Measurements from ENCODE around the gene NEUROG1. TPM values are rescaled to one million over a fixed set of nuclear protein-coding genes. Genes with fewer than 3 reads are reported as not detected.

NEUROG1 gene
- total RNA-seq, 1 donor from 2014 or later, result 0.04 TPM

DNA sequence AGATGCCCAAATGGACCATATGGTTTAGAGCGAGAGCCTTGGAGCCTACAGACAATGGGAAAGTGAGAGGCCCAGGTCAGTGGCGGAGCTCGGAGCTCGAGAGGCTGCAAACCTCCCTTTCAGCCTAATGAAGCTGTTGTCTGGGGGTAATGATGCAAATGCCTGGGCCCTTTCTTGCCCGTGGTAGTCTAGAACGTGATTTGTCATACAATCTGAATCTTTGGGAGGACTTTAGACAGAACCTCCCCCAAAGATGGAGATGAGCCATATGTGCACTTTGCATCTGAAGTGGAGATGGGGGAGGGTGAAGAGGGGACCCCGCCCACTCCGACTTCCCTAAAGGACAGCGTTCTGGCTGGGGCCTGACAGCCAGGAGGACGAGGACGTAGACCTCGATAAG is 10.3 kb upstream of the NEUROG1 start:
- Histone ChIP-seq H3K27me3 (ENCODE audit: control insufficient read depth, insufficient read depth, low read length) (peaks cover 91% of the 10 kb centered on the region), H3K36me3 (ENCODE audit: control insufficient read depth, insufficient read depth, low read length) (no peaks in the 10 kb centered on the region), H3K4me3 (ENCODE audit: low read depth, low read length) (no peak overlapping the region)
- DNase-seq (ENCODE audit: low read depth), result no peak
- TF ChIP-seq, protein P1, sequence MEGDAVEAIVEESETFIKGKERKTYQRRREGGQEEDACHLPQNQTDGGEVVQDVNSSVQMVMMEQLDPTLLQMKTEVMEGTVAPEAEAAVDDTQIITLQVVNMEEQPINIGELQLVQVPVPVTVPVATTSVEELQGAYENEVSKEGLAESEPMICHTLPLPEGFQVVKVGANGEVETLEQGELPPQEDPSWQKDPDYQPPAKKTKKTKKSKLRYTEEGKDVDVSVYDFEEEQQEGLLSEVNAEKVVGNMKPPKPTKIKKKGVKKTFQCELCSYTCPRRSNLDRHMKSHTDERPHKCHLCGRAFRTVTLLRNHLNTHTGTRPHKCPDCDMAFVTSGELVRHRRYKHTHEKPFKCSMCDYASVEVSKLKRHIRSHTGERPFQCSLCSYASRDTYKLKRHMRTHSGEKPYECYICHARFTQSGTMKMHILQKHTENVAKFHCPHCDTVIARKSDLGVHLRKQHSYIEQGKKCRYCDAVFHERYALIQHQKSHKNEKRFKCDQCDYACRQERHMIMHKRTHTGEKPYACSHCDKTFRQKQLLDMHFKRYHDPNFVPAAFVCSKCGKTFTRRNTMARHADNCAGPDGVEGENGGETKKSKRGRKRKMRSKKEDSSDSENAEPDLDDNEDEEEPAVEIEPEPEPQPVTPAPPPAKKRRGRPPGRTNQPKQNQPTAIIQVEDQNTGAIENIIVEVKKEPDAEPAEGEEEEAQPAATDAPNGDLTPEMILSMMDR (IDR thresholded peaks at IDR 0.05; ENCODE audit: insufficient read depth, low read length, poor library complexity, severe bottlenecking), result no peak

DNA sequence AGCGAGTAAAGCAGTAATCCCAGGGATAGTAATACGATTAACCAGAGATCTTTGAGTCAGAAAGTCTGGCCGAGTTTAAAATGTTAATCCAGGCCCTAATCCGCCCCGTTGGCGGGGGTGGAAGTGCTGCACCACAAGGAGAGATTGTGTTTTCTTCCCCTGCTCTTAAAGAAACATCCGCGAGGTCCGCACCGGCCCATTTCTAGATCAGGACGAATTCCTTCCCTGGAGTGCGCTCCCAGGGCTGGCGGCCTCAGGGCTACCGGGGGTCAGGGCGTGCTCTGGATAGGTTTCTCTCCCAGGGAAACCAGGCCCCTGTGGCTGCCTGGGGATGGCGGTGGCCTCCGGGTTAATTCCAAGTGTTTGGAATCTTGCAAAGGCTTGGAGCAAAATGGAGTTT is 9.3 kb upstream of the NEUROG1 start:
- Histone ChIP-seq H3K36me3 (ENCODE audit: control insufficient read depth, insufficient read depth, low read length) (no peaks in the 10 kb centered on the region), H3K27me3 (ENCODE audit: control insufficient read depth, insufficient read depth, low read length) (peaks cover 88% of the 10 kb centered on the region), H3K4me3 (ENCODE audit: low read depth, low read length) (no peak overlapping the region)
- DNase-seq (ENCODE audit: low read depth), result no peak
- TF ChIP-seq, protein P1 (IDR thresholded peaks at IDR 0.05; ENCODE audit: insufficient read depth, low read length, poor library complexity, severe bottlenecking), result no peak

DNA sequence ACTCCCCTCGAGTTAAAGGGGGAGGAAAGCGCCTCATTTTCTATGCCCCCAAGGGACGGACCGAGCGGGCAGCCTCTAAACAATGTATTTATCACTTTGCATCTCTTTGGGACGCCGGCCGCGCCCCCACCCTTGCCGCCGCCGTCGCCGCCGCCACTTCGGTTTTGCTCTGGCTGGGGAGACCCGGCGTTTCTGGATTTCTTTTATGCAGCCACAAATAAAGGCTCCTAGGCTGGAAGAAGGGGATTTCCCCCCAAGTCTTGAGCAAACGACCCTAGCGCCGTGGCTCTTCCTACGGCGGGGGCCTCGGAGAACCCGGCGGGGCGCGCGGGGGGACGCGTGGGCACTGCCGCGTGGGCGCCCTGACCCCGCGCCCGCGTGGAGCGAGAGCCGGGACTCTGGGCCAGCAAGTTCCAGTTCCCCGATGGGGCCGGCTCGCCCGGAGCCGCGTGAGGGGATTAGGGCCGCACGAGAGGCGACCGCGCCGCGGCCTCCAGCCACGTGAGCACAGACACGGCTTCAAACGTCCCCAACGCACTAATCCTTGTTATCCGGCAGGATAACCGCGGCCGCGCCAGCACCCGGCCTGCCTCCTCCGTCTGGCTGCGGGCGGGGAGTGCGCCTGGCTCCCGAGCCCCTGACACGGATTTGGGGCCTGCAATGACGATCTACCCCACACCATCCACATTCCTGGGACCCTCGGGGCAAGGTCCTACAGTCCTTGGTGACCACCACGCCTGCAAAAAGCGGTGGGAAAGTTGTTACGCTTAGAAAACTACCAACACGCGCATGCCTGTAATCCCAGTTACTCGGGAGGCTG is 7.9 kb upstream of the NEUROG1 start:
- DNase-seq (ENCODE audit: low read depth), result no peak

DNA sequence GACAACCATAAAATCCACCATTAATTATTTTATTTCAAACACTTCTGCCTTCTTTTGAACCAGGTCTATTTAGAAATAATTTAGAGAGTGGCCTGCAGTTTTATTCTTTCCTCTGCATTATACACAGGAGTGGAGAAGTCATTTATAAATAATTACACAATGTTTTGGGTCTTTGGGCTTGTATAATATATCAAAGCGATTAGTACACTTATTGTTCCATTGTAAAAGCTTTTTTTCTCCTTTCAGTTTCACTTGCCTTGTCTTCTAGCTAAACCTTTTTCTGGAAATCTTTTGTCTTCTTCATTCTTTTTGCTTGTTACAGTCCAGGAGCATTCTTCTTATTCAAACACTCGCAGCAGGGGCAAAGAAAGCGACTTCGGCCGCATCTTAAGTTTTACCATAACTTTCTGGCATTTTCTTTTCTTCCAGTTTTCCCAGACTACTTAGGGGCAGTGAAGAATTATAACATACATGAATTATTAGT is 7.3 kb upstream of the NEUROG1 start:
- DNase-seq (ENCODE audit: low read depth), result no peak
- peaks cover 84% of the 10 kb centered on the region for H3K27me3 ChIP-seq (ENCODE audit: control insufficient read depth, insufficient read depth, low read length)
- no peaks in the 10 kb centered on the region for H3K36me3 ChIP-seq (ENCODE audit: control insufficient read depth, insufficient read depth, low read length)
- no peak overlapping the region for H3K4me3 ChIP-seq (ENCODE audit: low read depth, low read length)
- TF ChIP-seq, protein P1 (IDR thresholded peaks at IDR 0.05; ENCODE audit: insufficient read depth, low read length, poor library complexity, severe bottlenecking), result no peak

More for the DNA sequence above, 7.9 kb upstream of the NEUROG1 start:
- Histone ChIP-seq H3K4me3 (ENCODE audit: low read depth, low read length) (no peak overlapping the region), H3K27me3 (ENCODE audit: control insufficient read depth, insufficient read depth, low read length) (peaks cover 86% of the 10 kb centered on the region), H3K36me3 (ENCODE audit: control insufficient read depth, insufficient read depth, low read length) (no peaks in the 10 kb centered on the region)
- TF ChIP-seq, protein P1 (IDR thresholded peaks at IDR 0.05; ENCODE audit: insufficient read depth, low read length, poor library complexity, severe bottlenecking), result no peak

DNA sequence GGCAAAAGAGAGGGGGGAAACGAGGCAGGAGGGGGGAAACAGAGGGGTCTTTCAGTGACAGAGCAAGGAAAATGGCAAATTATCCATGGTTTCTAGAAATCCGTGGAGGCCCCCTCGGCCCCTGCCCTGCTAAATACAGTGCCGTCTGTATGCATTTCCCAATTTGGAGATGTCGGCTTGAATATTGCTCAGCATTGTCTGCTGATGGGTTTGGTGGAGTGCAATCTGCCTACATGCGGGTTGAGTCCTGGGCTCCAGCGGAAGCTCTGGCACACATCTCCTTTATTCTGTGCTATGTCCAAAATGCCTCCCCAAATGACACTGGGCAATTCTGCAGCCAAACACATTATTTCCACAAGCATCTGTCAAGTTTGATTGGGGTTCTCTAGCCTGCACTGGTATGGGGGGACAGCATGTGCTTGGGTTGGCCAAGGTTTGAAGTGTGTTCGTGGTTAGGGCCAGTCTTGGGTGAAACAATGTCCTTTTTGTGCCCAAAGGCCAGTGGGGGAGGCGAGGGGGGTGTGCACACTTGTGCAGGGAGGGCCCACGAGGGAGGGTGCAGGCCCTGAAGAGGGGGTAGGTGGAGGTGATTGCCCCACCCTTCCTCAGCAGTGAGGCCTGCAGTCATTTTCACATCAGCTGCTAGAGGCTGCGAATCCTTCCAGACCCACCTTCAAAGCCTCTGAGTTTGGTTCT is 6.2 kb upstream of the NEUROG1 start:
- peaks cover 82% of the 10 kb centered on the region for H3K27me3 ChIP-seq (ENCODE audit: control insufficient read depth, insufficient read depth, low read length)
- H3K36me3 ChIP-seq (ENCODE audit: control insufficient read depth, insufficient read depth, low read length), result no peaks in the 10 kb centered on the region
- TF ChIP-seq, protein P1 (IDR thresholded peaks at IDR 0.05; ENCODE audit: insufficient read depth, low read length, poor library complexity, severe bottlenecking), result no peak
- DNase-seq (ENCODE audit: low read depth), result no peak
- no peak overlapping the region for H3K4me3 ChIP-seq (ENCODE audit: low read depth, low read length)
